Measurements from ENCODE around the gene PDE10A.

GRCh38 chr6:165611294-165611693, 51.7 kb downstream of the PDE10A start:
- TF ChIP-seq CTCF (IDR thresholded peaks at IDR 0.05) (no peak), POLR2A (IDR thresholded peaks at IDR 0.05) (no peak), EP300 (IDR thresholded peaks at IDR 0.05) (no peak), POLR2AphosphoS5 (IDR thresholded peaks at IDR 0.05) (no peak)

Data from suprapubic skin (tissue), 4 donors.